HPDE6-E6E7 (cell line): Measurements from ENCODE around the gene P2RX3.
"Not testable (repeated sequence)": the region's sequence is repeated elsewhere in the genome, so short reads cannot be mapped to it uniquely, and the experiment has no call there.

Experiments
- DNase-seq: peaks from one replicate; pipeline ENCODE4 v3.0.0; 2011; ENCODE audit warnings: missing footprints; ENCODE audit errors: extremely low spot score

P2RX3 gene

DNA sequence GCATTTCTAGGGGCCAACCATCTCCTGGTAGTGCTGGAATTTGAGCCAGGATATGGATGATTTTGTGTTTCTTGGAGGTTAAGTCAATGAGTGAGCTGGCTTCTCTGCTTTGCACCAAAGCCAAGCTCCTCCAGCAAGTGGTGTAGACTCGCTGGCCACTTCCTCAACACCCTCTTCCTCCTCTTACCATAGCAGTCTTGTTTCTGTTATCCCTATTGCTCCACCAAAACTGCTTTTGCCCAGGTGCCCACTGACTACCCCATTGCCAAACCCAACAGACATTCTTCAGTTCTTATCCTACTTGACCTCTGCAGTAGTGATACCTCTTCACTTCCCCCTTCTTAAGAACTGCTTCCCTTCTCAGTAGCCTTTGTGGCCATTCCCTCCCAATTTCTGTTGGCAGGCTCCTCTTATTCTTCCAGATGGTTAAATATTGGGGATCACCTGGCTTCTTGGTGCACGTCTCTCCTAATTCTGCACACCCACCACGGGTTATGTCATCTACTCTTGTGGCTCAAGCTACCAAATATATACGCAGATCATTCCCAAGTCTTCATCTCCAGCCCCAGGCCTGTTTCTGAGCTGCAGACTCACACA, 59.3 kb downstream of the P2RX3 start:
- DNase-seq = no peak

DNA sequence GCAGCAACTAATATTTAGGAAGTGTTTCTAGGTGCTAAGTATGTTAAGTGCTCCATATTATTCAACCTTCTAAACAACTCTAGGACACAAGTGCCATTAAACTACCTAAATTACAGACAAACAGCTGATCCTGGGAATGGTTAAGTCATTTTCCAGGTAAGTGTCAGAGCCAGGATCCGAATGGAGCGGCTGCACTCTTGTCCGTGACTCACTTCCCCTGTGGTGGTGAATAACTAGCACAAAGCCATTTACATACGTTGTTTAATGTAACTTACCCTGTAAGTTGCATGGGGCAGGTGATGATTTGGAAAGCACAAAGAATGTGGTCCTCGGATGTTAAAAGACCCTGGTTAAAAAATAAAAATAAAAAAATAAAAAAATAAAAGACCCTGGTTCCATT, 61.1 kb downstream of the P2RX3 start:
- DNase-seq = peak; percentile 49

DNA sequence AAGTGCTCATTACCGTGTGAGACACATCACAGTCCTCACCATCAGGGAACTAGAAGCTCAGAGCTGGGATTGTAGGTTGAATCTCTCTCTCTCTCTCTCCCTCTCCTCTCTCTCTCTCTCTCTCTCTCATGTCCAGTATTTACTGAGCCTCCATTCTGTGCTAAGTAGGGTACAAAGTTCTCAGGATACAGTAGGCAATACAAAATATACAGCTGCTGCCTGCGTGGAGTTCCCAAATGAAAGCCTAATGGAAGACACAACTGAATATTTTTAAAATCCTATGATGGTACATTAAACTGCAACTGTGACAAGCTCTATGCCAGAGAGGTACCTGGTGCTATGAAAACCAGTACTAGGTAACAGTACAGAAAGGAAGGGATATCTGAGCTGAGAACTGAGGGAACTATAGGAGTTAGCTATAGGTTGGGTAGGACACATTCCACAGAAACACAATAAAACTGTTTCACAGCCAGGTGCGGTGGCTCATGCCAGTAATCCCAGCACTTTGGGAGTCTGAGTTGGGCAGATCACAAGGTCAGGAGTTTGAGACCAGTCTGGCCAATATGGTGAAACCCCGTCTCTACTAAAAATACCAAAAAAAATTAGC, 61.9 kb downstream of the P2RX3 start:
- DNase-seq = no peak

DNA sequence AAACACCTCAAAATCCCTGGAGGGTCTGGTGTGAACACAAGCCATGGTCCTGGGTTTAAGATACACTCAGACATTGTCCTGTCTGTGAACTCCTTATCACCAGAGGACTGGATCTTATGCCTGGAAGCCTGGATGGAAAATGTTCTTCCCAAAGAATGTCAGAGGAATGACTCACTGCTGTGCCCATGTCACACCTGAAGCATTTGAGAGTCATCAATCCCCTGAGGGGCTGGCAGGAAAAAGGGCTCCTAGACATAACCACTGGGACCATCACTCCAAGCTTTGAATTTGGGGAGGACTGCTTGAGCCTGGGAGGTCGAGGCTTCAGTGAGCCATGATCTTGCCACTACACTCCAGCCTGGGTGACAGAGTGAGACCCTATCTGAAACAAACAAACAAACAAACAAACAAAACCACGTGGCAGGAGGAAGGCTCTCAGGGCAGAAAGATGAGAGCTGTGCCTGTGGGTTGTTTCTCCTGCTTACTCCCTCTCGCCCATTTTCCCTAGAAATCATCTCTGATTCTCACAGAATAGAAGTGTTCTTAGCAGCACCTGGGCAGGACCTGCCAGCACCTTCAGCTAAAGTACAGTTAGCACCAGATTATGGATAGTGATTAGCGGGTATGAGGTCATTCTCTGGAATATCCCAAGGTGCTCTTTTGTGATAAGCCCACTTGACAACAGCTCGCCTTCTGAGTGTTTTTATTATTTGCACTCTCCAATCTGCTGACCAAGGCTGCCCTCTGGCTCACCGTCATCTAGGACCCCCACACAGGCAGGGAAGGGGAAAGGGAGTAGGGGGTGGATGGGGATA, 64.2 kb downstream of the P2RX3 start:
- DNase-seq = no peak

DNA sequence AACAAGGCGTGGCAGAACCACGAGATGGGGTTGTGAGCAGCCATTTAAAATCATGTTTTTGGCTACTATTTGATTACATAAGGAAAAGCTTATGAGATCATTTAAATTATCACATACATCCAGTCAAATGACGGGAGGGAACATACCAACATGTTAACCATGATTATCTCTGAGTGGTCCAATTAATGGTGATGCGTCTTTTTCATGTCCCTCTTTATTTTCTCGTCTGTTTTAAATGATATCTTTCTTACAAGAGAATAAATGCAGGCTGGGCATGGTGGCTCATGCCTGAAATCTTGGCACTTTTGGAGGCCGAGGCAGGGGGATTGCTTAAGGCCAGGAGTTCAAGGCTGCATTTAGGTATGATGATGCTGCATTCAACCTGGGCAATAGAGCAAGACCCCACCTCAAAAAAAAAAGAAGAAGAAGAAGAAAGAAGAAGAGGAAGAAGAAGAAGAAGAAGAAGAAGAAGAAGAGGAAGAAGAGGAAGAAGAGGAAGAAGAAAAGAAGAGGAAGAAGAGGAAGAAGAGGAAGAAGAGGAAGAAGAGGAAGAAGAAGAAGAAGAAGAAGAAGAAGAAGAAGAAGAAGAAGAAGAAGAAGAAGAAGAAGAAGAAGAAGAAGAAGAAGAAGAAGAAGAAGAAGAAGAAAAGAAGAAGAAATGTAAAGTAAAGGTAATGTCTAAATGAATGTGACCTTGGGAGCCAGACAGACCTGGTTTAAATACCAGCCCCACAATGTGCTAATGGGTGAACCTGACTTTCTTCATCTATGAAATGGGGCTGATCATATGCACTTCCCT, 65.0 kb downstream of the P2RX3 start:
- DNase-seq = not testable (repeated sequence)

DNA sequence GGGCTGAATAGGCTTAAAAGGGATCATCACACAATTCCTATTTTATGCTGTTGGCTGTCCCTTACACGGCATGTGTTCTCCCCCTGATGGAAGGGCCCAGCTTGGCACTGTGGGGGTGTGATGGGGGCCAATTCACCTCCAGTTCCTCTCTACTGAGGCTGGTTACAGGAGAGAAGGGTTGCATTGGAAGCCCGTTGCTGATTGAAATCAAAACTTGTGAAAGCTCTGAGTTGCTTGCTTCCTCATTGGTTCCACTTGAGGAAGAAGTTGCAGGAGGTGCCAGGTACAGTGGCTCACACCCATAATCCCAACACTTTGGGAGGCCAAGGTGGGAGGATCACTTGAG, 65.6 kb downstream of the P2RX3 start:
- no peak for DNase-seq

DNA sequence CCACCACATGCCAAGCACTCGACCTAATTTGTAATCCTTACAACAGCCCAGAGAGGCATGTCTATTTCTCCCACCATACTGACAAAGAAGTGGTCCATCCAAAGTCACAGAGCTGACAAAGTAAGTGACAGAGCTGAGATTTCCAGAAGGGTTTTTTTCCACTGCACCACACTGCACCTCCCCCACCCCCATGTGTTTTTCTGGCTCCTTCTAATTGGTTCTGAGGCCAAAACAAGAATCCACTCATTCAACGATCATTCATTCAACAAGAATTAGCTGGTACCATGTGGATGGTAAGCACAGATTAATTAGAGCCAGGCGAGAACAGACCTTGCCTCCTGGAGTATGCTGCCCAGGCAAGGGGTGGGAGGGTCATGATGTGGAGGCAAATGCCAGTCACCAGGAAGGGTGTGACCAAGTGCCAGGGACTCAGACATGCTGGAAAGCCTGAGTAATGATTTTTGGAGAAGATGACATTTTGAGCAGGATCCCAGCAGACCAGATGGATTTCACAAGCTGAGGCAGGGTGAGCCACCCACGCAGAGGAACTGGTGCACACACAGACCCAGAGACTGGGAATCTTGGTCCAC, 67.2 kb downstream of the P2RX3 start:
- DNase-seq = no peak

DNA sequence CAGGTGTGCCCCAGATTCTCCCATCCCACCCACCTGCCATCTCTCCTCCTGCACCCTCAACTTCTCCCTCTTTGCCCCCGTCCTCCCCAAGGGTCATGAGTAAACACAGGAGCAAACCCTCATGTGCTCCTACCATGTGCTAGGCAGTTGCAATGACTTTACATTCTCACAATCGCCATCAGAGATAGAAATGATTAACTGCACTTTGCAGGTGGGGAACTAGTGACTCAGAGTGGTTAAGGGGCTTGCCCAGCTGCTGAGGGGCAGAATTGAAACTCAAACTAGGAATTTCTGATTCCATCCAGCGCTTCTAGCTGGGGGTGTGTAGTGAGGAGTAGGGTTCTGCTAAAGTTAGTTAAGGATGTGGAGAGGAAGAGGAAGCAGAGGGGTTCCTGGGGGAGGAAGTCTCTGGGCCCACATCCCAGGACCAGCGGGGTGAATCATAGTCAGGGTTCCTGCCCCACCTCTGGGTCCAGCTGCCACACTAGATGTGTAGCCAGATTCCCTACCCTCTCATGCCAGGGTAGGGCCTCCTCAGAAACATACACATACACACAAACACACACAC, 68.3 kb downstream of the P2RX3 start:
- no peak for DNase-seq

DNA sequence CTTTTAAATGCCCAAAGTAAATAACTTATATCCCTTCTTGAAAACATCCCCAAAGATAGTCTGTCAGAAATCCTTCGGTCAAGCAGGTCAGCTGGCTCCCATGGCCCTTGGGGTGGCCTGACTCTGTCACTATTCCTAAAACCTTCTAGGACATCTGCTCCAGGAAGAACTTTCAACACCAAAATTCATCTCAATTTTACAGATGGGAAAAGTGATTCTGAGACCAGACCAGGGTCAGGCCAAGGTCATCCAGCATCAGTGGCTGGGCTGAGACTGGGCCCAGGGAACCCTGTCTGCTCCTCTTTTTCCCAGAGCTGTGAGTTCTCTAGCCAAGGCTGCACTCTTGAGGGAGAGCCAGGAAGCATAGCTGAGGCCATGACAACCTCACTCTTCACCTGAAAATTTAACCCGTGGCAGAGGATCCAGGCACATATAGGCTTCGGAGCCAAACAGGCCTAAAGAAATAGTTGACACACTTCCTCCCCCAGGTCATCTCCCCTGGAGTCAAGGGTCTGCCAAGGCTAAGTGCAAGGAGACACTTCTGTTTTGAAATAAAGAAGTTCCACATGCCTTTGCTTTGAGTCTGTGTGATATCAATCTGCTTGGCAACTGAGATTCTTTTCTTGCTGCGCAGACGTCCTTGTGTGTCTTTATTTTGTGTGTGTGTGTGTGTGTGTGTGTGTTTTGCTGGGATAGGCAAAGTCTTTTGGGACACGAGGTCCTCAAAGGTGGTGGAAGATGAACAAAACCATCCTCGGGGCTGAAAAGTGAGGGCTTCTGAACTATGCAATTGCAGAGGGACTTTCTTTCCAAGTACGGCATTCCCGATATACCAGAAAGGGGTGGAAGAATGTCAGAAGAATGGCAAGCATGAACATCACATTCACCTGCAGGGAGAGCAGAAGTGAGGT, 69.1 kb downstream of the P2RX3 start:
- no peak for DNase-seq

DNA sequence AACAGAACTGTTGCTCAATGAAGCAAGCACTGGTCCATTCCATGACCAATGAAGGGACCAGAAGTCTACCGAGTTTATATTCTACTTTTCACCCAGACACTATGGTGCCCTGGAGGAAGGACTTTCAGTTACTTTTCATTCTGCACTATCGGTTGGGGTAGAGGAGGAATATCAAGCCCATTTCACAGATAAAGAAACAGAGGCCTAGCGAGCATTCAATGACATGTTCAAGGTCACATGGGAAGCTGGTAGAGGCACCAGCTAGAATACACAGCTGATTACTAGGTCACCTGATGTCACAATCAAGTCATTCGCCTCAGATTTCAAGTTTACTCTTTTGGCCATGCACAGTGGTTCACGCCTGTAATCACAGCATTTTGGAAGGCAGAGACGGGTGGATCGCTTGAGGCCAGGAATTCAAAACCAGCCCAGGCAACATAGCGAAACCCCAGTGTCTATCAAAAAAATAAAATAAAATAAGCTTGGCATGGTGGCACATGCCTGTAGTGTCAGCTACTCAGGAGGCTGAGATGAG, 69.9 kb downstream of the P2RX3 start:
- DNase-seq = no peak

DNA sequence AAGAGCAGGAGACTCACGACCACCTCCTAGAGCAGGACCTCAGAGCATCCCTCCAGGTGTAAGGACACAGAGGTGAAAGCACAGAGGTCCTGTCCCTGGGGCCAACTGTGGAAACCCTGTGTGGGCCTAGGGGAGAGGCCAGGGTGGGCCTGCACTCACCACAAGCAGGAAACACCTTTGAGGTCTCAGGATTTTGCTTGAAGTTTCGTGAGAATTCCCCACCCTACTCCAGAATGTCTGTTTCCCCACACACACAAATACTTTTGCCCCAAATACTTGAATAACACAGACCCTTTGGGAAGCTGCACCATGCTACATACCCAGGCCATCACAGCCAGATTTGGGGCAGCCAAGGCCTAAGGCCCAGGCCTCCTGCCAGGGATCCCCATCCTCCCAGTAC, 70.6 kb downstream of the P2RX3 start:
- DNase-seq = no peak

DNA sequence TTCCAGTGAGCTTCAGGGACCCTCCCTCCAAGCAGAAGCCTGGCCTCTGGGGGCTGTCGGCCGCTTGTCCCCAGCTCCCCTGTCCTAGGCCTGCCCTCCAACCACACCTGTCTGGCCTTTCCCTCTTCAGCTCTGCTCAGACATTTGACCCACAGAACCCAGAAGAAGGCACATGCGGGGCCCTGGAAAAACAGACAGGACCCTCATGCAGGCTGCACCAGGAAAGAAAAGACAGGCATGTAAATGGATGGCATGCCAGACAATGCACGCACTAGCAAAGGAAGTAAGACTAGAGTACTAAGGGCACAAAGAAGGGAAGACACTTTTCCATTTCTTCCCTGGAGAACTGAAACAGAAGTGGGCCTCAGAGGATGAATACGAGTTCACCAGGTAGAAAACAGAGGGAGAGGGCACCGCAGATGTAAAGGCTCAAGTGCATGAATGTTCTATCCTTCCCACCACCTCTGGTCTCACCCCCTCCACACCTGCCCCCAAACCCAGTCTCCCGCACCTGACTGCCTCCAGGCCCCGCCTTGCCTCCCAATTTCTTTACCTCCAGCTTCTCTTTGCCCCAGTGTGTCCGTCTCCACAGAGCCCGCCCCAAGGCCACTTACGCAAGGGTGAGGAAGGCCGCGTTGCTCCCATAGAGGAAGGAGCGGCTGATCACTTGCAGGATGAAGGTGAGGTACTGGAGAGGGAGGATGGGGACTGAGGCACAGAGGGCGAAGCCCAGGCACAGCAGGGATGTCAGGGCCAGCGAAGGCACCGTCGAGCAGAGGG, 71.4 kb downstream of the P2RX3 start:
- no peak for DNase-seq

DNA sequence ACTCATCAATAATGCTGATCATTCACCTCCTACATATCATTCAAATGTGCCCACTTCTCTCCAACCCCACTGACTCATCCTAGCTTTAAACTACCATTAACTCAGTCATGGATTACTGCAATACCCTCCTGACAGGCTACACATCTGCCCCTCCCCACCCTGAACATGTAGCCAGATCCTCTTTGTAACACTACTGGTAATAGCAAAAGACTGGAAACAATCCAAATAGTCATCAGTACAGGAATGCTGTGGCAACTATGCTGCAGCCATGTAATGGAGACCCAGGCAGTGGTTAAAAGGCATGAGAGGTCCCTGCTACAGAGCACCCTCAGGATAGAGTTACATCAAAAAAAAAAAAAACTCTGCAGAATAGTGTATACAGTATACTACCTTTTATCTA, 72.1 kb downstream of the P2RX3 start:
- no peak for DNase-seq

DNA sequence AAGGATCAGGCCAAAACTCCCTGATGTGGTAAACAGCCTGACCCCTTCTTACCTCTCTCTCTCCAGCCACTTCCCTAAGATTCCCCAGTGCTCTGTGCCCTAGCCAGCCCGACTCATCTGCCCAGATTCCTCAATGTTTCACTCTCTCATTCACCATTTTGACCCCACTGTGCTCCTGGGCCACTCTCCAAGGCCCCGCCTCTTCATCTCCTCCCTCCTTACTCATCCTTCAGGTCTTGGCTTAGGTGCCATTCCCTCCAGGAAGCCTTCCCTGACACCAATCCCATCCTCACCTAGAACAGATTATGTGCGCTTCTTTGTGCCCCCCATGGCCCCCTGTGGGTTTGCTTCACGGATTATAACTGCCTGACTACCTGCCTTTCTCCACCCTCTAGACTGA, 75.5 kb downstream of the P2RX3 start:
- DNase-seq = no peak

DNA sequence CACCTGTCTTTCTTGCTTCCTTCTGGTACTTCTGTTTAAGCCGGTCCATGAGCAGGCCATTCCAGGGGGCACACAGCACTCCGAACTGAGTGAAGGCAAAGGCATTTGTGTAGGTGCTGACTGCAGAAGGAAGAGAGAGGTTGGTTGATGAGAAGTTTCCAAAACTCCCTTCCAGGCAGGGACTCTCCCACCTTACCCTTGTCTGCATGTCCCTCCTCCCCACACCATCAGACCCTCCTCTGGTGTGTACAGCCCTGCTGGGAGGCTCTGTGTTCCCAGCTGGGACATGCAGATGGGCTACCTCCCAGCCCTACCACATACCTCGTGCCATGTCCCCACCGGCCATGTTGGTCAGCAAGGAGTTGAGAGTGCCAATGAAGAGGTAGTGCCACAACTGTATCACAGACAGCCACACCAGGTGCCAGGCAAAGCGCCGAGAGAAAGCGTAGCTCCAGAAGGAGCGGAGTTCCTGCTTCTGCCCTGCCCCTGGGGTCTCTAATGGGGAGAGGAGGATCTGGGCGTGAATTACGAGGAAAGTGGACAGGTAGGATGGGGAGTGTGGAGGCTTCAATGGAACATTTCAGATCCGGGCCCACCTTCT, 76.6 kb downstream of the P2RX3 start:
- DNase-seq = no peak

DNA sequence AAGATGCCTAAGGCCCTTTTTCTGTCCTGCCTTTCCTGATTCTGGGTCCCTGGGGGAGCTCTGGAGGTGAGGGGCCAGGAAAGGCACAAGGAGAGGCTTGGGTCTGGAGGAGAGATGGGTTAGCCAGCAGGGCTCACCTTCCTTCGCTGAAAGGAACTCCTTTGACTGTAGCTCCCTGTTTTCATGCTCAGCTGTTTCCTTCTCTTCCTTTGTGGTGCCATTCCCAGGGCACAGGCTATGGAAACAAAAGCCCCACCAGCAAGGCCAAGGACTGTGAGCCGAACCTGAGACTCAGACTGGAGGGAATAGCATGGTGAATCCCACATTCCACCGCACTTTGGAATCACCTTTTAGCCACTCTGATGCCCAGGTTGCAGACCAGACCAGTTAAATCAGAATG, 78.3 kb downstream of the P2RX3 start:
- no peak for DNase-seq

DNA sequence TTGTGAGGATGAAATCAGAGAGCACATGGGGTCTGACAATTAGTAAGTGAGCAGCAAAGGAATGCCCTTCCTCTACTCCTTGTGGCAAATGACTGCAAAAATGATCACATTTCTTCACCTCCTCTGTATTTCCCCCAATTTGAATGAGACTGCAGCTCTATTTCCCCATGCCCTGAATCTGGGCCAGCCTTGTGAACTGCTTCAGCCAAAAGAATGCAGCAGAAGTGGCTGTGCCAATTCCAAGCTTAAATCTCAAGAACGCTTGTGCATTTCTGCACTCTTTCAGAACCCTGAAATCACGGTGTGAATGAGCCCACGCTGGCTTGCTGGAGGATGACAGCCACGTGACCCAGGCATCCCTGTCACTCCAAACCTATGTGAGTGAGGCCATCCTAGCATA, 78.9 kb downstream of the P2RX3 start:
- no peak for DNase-seq

DNA sequence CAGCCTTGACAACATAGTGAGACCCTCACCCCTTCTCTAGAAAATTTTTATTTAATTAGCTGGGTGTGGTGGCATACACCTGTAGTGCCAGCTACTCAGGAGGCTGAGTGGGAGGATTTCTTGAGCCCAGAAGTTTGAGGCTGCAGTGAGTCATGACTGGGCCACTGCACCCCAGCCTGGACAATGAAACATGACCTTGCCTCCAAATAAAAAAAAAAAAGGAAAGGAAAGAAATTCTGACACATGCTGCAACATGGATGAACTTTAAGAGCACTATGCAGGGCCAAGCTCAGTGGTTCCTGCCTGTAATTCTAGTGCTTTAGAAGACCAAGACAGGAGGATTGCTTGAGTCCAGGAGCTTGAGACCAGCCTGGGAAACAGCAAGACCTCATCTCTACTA, 80.0 kb downstream of the P2RX3 start:
- DNase-seq = no peak

DNA sequence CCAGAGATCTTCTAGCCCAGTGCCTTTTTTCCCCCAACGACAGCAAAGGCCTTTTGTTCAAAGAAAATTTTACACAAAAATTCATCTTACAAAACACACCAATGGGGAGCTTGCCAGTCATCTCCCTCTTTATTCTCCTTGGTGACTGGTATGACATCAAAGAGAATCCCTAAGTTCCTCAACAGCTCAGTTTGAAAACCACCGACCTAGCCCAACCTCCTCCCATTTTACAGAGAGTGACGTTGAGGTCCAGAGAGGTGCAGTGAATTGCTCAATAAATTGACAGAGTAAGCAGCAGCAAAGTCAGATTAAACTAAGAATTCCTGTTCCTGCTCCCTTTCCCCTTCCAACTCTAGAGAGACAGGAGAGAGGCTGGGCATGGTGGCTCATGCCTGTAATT, 81.0 kb downstream of the P2RX3 start:
- DNase-seq = no peak
